HG03025 (cell line): ENCODE measurements around the gene ERP27.

Experiments
- ATAC-seq: cut with Tn5 transposase; IDR thresholded peaks from one replicate; pipeline ENCODE4 v1.9.1; 2021; ENCODE audit warnings: mild to moderate bottlenecking, moderate library complexity; ENCODE audit not compliant: unreplicated experiment, low FRiP score

The ERP27 gene

GRCh38 chr12:14960548-14961465, 22.5 kb upstream of the ERP27 start:
- ATAC-seq: peak; percentile 45

GRCh38 chr12:14959916-14960496, 21.7 kb upstream of the ERP27 start:
- no peak for ATAC-seq

- ATAC-seq: no peak
Observed at GRCh38 chr12:14959463-14959862, 21.1 kb upstream of the ERP27 start.

- ATAC-seq: no peak
Observed at GRCh38 chr12:14959126-14959440, 20.7 kb upstream of the ERP27 start.

- no peak for ATAC-seq
Observed at GRCh38 chr12:14958361-14959125, 20.2 kb upstream of the ERP27 start.

- ATAC-seq: no peak
Observed at GRCh38 chr12:14957551-14958168, 19.3 kb upstream of the ERP27 start.

- no peak for ATAC-seq
Observed at GRCh38 chr12:14956905-14957304, 18.6 kb upstream of the ERP27 start.

GRCh38 chr12:14956024-14956891, 17.9 kb upstream of the ERP27 start:
- peak; percentile 28 for ATAC-seq

- no peak for ATAC-seq
Observed at GRCh38 chr12:14954269-14954668, 15.9 kb upstream of the ERP27 start.

GRCh38 chr12:14953752-14954151, 15.4 kb upstream of the ERP27 start:
- no peak for ATAC-seq

- peak; percentile 48 for ATAC-seq
Observed at GRCh38 chr12:14952299-14952921, 14.1 kb upstream of the ERP27 start.

- no peak for ATAC-seq
Observed at GRCh38 chr12:14951851-14952250, 13.5 kb upstream of the ERP27 start.

- ATAC-seq: no peak
Observed at GRCh38 chr12:14950982-14951746, 12.8 kb upstream of the ERP27 start.

GRCh38 chr12:14950421-14950820, 12.1 kb upstream of the ERP27 start:
- ATAC-seq: no peak

- no peak for ATAC-seq
Observed at GRCh38 chr12:14949631-14950030, 11.3 kb upstream of the ERP27 start.

GRCh38 chr12:14948672-14949071, 10.3 kb upstream of the ERP27 start:
- ATAC-seq: peak; percentile 93

GRCh38 chr12:14946861-14947260, 8.5 kb upstream of the ERP27 start:
- no peak for ATAC-seq

- no peak for ATAC-seq
Observed at GRCh38 chr12:14946162-14946561, 7.8 kb upstream of the ERP27 start.
